Mucosa of descending colon (tissue), 3 donors: Measurements from ENCODE around the gene SLC66A2. TPM values are rescaled to one million over a fixed set of nuclear protein-coding genes. Genes with fewer than 3 reads are reported as not detected.

Experiments used
- ATAC-seq: fragments of 200-7000 bp; cut with Tn5 transposase; one replicate; pipeline ENCODE4 v1.9.1; 2020; ENCODE audit warnings: mild to moderate bottlenecking, moderate library complexity
- DNase-seq, 3 donors: peaks; one replicate each; pipeline ENCODE4 v3.0.0-alpha.2; 2020
- H3K36me3 ChIP-seq: fragments of 200-600 bp; one replicate; pipeline ENCODE4 v1.8.0; 2021; ENCODE audit warnings: low read depth, mild to moderate bottlenecking
- H3K4me1 ChIP-seq: fragments of 200-600 bp; one replicate; pipeline ENCODE4 v1.8.0; 2021; ENCODE audit warnings: low read depth, mild to moderate bottlenecking
- H3K4me3 ChIP-seq: fragments of 200-600 bp; one replicate; pipeline ENCODE4 v1.8.0; 2021; ENCODE audit warnings: mild to moderate bottlenecking
- H3K9me3 ChIP-seq: fragments of 200-600 bp; one replicate; pipeline ENCODE4 v1.8.0; 2021; ENCODE audit warnings: mild to moderate bottlenecking
- intact Hi-C, 2 donors: fragments of 100-400 bp; cut with DNase I in 1 of 2; cut with micrococcal nuclease in 1 of 2; formaldehyde crosslinking; loops; one replicate each; pipeline versions ENCODE4 v1.11.0 to v1.11.1; 2022; cut with DNase I, micrococcal nuclease
- total RNA-seq, 3 donors: library from RNA; stranded (reverse); fragmentation: NEBNext Ultra II Directional in 2 of 3; extraction: Animal tissue kit (Norgen Biotek cat#: 25700) in 2 of 3; gene quantifications; one replicate each; pipeline versions ENCODE4 v1.2.1 to v1.2.4, GENCODE V29; 2021 to 2023
- TF ChIP-seq, protein P1 (sequence below): fragments of 200-600 bp; IDR thresholded peaks from one replicate; pipeline ENCODE4 v1.8.0; 2022; ENCODE audit warnings: antibody characterized with exemption, mild to moderate bottlenecking
- donor health status: DM: no; HTN: no; CAD: no; lungs with moderate emphysema.
- donor health status: DM: no; HTN: no; CAD: no.
- donor health status: DM: no; HTN: yes; CAD: no.

The SLC66A2 gene
- total RNA-seq, 3 donors from 2014 or later: 54.5 to 90.1 (median 68.6) TPM

DNA sequence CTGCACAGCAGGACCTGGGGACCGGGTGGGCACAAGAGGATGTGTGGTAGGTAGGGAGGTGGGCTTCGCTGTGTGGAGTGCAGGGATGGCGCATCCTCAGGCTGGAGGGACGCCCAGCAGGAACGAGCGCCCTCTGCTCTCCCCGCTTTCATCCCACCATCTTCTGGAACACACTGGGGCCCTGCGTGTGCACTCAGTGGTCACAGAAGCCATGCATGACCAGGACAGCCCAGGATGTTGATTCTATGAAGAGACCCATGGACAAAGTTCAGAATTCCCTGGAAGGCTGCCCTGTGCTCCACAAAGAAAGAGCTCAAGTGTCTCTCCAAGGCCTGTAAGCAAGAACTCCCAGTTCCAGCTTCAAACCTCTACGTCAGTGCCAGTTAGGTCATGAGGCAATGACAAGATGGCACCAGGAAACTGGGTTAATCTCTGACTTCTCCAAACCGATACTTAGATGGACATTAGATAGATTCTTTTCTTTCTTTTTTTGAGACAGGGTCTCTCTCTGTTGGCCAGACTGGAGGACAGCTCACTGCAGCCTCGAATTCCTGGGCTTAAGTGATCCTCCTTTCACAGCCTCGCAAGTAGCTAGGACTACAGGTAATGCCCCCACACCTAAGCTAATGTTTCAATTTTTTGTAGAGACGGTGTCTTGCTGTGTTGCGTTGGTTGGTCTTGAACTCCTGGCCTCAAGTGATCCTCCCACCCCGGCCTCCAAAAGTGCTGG lies 3.4 kb downstream of the SLC66A2 start:
- no peak for ATAC-seq

DNA sequence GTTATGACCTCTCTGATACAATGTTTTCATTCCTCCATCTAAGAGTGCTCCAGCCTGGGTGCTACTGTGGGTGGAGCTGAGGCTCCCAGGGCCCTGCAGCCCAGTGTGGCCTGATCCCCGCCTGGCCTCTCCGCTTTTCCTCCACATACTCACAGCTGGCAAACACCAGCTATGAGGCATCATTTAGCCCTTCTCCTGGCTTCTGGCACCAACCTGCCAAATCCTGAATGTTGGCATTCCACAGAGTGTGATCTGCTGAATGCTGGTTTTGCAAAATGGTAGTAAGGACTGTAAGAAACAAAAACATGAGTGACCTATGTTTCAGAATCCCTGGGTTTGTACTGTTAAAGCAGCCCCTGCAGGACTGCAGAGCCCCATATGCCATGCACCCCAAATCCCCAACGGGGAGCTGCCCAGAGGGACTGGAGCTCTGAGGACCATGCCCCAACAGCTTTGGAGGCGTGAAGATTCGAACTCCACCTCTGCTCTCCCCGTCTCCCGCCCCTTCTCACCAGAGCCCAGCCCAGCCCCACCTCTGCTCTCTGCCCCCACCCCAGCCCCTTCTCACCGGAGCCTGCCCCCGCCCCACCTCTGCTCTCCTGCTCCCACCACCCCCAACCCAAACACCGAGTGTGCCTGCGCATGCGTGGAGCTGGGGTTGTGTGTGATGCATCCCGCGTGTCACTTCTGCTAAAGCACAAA lies 4.2 kb downstream of the SLC66A2 start:
- DNase-seq: peak; percentile 16 to 48 (median 26)
- TF ChIP-seq, protein P1, sequence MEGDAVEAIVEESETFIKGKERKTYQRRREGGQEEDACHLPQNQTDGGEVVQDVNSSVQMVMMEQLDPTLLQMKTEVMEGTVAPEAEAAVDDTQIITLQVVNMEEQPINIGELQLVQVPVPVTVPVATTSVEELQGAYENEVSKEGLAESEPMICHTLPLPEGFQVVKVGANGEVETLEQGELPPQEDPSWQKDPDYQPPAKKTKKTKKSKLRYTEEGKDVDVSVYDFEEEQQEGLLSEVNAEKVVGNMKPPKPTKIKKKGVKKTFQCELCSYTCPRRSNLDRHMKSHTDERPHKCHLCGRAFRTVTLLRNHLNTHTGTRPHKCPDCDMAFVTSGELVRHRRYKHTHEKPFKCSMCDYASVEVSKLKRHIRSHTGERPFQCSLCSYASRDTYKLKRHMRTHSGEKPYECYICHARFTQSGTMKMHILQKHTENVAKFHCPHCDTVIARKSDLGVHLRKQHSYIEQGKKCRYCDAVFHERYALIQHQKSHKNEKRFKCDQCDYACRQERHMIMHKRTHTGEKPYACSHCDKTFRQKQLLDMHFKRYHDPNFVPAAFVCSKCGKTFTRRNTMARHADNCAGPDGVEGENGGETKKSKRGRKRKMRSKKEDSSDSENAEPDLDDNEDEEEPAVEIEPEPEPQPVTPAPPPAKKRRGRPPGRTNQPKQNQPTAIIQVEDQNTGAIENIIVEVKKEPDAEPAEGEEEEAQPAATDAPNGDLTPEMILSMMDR: no peak
- Histone ChIP-seq H3K4me3 (no peak overlapping the region), H3K9me3 (no peaks in the 10 kb centered on the region), H3K36me3 (no peaks in the 10 kb centered on the region), H3K4me1 (peaks cover 60% of the 10 kb centered on the region)
- no peak for ATAC-seq
- intact Hi-C loops: no loop called here

More for the DNA sequence above, 3.4 kb downstream of the SLC66A2 start:
- TF ChIP-seq, protein P1: no peak
- no peaks in the 10 kb centered on the region for H3K36me3 ChIP-seq
- DNase-seq: peak; percentile 33 to 58 (median 40)
- no peak overlapping the region for H3K4me3 ChIP-seq
- no peaks in the 10 kb centered on the region for H3K9me3 ChIP-seq
- intact Hi-C loops: no loop called here
- peaks cover 56% of the 10 kb centered on the region for H3K4me1 ChIP-seq

DNA sequence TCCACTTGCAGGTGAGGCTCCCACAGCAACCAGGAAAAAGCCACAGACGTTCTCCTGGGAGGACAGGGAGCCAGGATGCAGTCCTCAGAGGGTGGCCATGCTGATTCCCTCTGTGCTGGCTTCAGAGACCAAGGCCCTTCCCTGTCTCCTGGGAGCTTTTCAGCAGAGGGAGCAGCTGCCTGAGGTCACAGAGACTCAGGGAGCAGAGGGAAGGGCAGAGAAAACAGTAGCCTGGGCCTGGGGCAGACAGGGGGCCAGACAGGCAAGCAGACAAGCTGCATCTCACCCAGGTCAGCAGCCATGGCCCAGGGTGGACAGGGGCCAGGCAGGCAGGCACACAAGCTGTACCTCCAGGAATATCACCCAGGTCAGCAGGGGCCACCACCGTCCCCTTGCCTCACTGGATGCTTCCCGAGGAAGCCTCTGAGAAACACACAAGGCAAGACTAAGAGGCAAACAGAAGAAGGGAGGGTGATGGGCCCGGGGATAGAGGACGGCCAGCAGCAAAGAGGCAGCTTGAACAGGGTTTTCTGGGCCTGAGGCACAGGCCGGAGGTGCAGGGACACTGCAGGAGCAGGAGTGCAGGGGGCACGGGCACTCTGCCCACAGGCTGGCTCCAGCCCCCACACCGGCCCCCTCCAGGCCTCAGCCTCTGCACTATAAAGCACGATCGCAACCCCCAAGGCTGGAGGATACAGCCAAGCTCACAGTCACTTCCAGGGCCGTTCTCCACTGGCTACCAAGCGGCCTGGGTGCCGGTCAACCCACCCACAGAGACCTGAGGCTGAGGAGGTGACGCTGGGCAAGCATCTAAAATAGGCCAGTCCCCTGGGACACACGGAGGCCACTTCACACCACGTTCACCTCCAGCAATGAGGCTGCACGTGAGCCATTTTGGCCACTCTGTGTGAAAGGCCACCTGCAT lies 6.1 kb downstream of the SLC66A2 start:
- TF ChIP-seq, protein P1: no peak
- intact Hi-C loops: no loop called here
- no peaks in the 10 kb centered on the region for H3K36me3 ChIP-seq
- H3K4me1 ChIP-seq: peaks cover 66% of the 10 kb centered on the region
- H3K4me3 ChIP-seq: no peak overlapping the region
- ATAC-seq (no peak), DNase-seq (peak in 2 of 3 donors; percentile 32 to 39)
- H3K9me3 ChIP-seq: no peaks in the 10 kb centered on the region

DNA sequence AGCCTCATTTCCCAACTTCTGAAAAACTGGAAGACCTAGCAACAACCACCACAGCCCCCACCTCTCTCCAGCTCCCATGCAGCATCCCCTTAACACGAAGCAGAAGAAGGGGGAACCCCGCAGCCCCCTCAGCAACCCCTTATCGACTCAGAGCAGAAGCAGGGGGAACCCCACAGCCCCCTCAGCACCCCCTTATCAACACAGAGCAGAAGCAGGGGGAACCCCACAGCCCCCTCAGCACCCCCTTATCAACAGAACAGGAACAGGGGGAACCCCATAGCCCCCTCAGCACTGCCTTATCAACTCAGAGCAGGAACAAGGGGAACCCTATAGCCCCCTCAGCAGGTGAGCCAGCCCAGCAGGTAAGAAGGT lies 6.7 kb downstream of the SLC66A2 start:
- no peak for ATAC-seq
- Histone ChIP-seq H3K4me1 (peaks cover 59% of the 10 kb centered on the region), H3K9me3 (no peaks in the 10 kb centered on the region), H3K36me3 (no peaks in the 10 kb centered on the region), H3K4me3 (no peak overlapping the region)
- peak in 1 of 3 donors; percentile 22 for DNase-seq
- TF ChIP-seq, protein P1: no peak
- intact Hi-C loops: no loop called here

DNA sequence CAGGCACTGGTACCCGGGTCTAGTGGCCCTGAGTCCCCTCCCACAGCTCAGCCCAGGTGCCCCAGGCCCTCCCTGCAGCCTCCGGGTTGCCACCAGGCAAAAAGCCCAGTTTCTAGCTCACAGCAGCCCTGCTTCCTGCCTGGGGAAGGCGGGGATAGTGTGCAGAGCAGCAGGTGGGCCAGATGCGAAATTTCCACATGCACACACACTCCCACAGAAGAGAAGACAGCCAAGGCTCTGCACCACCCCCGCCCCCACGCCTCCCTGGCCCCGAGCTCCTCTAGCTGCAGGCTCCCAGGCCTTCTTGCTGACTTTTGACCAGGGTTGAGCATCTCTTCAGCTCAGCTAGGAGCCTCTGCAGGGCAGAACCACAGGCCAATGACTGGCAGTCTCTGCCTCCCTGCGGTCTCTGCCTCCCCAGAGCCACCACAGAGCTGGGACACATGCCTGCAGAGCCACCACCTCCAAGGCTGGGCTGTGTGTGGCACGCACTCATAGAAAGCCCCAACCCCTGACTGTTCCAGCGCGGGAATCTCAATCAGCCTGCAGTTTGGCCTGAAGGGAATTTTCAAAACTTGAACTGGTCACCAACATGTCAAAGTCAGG lies 7.2 kb downstream of the SLC66A2 start:
- ATAC-seq (peak; percentile 45), DNase-seq (peak; percentile 29 to 58 (median 56))
- TF ChIP-seq, protein P1: no peak
- Histone ChIP-seq H3K36me3 (no peaks in the 10 kb centered on the region), H3K4me3 (no peak overlapping the region), H3K4me1 (peaks cover 54% of the 10 kb centered on the region), H3K9me3 (no peaks in the 10 kb centered on the region)
- intact Hi-C loops: no loop called here
